ENCODE data around the gene TBC1D25. TPM values are rescaled to one million over a fixed set of nuclear protein-coding genes. Genes with fewer than 3 reads are reported as not detected.

The TBC1D25 gene, protein sequence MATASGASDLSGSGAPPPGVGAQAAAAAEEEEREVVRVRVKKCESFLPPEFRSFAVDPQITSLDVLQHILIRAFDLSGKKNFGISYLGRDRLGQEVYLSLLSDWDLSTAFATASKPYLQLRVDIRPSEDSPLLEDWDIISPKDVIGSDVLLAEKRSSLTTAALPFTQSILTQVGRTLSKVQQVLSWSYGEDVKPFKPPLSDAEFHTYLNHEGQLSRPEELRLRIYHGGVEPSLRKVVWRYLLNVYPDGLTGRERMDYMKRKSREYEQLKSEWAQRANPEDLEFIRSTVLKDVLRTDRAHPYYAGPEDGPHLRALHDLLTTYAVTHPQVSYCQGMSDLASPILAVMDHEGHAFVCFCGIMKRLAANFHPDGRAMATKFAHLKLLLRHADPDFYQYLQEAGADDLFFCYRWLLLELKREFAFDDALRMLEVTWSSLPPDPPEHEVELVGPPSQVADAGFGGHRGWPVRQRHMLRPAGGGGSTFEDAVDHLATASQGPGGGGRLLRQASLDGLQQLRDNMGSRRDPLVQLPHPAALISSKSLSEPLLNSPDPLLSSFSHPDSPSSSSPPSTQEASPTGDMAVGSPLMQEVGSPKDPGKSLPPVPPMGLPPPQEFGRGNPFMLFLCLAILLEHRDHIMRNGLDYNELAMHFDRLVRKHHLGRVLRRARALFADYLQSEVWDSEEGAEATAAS
- total RNA-seq (2022; extraction: Qiagen RNA extraction; ENCODE audit: low read depth) = 10.0 to 11.4 TPM (median 11.0 TPM) in 5 replicates

GRCh38 chrX:48539345-48540027 is at the start of gene TBC1D25:
TSS of gene TBC1D25 (plus strand) at chrX:48539714. CDS start at chrX:48539798, 84 bp downstream.

DNA sequence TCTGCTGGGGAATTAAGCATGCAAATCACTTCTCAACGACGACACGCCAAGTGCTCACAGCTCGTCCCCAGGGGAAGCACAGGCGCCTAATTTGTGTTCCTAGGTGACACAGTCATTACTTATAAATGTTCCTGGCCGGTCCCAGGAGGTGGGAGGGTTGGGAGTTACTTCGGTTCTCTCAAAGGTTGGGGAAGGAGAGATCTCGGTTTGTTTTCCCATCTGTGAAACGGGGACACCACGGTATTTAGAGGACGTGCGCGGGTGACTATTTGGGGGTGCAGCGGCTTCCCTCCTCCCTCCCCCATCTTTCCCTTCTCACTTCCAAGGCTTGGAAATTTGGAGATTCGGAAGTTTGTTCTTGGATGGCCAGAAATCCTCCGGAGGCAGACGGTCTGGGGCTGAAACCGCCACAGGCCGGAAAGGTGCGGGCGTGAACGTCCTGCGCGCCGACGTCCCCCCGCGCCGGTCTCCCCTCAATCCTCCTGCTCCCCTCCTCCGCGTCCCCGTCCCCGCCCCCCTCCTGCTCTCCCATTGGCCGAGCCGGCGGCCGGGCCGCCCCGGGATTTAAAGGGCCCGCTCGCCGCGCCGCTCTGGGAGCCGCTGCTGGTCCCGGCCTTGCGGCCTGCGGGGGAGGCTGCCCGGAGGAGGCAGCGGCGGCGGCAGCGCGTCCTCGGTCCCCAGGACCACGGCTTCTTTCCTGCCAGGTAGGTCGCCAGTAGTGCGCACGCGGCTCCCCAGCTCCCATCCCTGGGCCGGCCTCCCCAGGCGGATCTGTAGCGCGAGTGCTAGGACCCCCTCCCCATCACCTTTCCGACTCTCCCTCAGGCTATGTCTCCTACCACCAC is 30.9 kb upstream of the TBC1D25 start, which contains the start of gene PORCN:
Gene PORCN (plus strand): TSS at position 593 of the 845 bp plus-strand sequence. CDS start 829 bp downstream, outside the sequence.

GRCh38 chrX:48521353-48522243 is 17.9 kb upstream of the TBC1D25 start, which contains the start of gene EBP:
TSS of gene EBP (plus strand) at chrX:48521808. CDS start at chrX:48523772, 1,964 bp downstream.

DNA sequence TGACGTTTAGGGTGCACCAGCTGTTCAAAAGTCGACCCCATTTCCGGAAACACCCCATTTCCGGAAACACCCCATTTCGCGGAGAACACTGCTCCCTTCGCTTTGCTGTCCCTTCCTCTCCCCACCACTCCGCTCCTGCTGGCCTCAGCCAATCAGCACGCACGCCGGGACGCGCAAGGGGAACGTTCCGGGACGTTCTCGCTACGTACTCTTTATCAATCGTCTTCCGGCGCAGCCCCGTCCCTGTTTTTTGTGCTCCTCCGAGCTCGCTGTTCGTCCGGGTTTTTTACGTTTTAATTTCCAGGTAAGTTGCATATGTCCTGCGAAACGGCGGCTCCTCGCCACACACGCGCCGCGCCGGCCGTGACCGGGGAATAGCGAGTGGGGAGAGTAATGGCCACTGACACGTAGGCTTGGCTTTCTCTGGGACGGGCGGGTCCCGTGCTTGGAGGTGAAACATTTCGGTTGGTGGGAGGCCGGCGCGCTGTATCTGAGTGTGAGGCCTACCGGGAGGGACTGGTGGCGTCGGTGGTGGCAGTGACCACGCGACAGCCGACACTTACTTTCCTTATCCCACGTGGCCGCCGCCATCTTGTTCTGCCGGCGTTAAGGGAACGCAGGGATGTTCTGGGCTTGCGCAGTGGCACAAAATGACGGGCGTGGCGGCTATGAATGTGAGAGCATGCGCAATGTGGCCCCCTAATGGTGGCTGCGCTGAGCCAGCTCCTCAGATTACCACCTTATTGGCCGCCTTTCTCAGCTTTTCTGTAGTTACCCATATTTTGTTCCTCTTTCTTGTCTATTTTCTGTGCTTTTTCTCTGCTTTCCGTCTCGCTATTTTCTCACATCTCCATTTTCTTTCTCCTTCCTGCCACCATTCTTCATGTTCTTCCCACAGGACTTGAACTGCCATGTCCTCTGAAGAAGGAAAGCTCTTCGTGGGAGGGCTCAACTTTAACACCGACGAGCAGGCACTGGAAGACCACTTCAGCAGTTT is 35.1 kb downstream of the TBC1D25 start, which contains the start of gene RBM3:
Gene RBM3 (plus strand): TSS at position 215 of the 997 bp plus-strand sequence. CDS start 697 bp downstream, at position 912.

GRCh38 chrX:48597353-48598264 is 58.1 kb downstream of the TBC1D25 start, which contains the start of gene WDR13:
TSS of gene WDR13 (plus strand) at chrX:48597492. CDS start at chrX:48597997, 505 bp downstream.

Other genes with a start within 250 kb of the TBC1D25 start
- gene SSX3, start 183.0 kb upstream of the TBC1D25 start, total RNA-seq (2022; extraction: Qiagen RNA extraction; ENCODE audit: low read depth) = not detected in 5 replicates
- gene SSX4, start 156.2 kb upstream of the TBC1D25 start, total RNA-seq (2022; extraction: Qiagen RNA extraction; ENCODE audit: low read depth) = not detected in 5 replicates
- not detected in 5 replicates for gene SSX4B, start 127.8 kb upstream of the TBC1D25 start, total RNA-seq (2022; extraction: Qiagen RNA extraction; ENCODE audit: low read depth)
- 0.12 to 0.26 TPM (median 0.19 TPM) in 4 of 5 replicates, not detected in the other for gene SLC38A5, start 69.5 kb upstream of the TBC1D25 start, total RNA-seq (2022; extraction: Qiagen RNA extraction; ENCODE audit: low read depth)
- 68.3 to 77.6 TPM (median 74.2 TPM) in 5 replicates for gene FTSJ1, start 63.5 kb upstream of the TBC1D25 start, total RNA-seq (2022; extraction: Qiagen RNA extraction; ENCODE audit: low read depth)
- 17.0 to 19.5 TPM (median 17.9 TPM) in 5 replicates for gene PORCN, start 30.7 kb upstream of the TBC1D25 start, total RNA-seq (2022; extraction: Qiagen RNA extraction; ENCODE audit: low read depth)
- 125 to 160 TPM (median 145 TPM) in 5 replicates for gene EBP, start 17.9 kb upstream of the TBC1D25 start, total RNA-seq (2022; extraction: Qiagen RNA extraction; ENCODE audit: low read depth)
- gene RBM3, start 34.8 kb downstream of the TBC1D25 start, total RNA-seq (2022; extraction: Qiagen RNA extraction; ENCODE audit: low read depth) = 331 to 470 TPM (median 392 TPM) in 5 replicates
- 59.3 to 82.9 TPM (median 81.7 TPM) in 5 replicates for gene WDR13, start 57.8 kb downstream of the TBC1D25 start, total RNA-seq (2022; extraction: Qiagen RNA extraction; ENCODE audit: low read depth)
- gene WAS, start 144.1 kb downstream of the TBC1D25 start, total RNA-seq (2022; extraction: Qiagen RNA extraction; ENCODE audit: low read depth) = 0.15 to 0.34 TPM (median 0.19 TPM) in 5 replicates
- 18.8 to 23.2 TPM (median 21.9 TPM) in 5 replicates for gene SUV39H1, start 157.0 kb downstream of the TBC1D25 start, total RNA-seq (2022; extraction: Qiagen RNA extraction; ENCODE audit: low read depth)
- gene GLOD5, start 222.0 kb downstream of the TBC1D25 start, total RNA-seq (2022; extraction: Qiagen RNA extraction; ENCODE audit: low read depth) = not detected in 5 replicates
- not detected in 5 replicates for gene GATA1, start 246.9 kb downstream of the TBC1D25 start, total RNA-seq (2022; extraction: Qiagen RNA extraction; ENCODE audit: low read depth)

All from A549 treated with GW870086 at 1 μM for 4 hours (cell line).